NCI-H524 treated with DMSO at 0.1 percent for 48 hours (cell line): ENCODE results near the gene CHKA.

Experiments
- DNase-seq: peaks from one replicate; lab custom pipeline; 2025; lab: John Stamatoyannopoulos, UW

The CHKA gene

DNA sequence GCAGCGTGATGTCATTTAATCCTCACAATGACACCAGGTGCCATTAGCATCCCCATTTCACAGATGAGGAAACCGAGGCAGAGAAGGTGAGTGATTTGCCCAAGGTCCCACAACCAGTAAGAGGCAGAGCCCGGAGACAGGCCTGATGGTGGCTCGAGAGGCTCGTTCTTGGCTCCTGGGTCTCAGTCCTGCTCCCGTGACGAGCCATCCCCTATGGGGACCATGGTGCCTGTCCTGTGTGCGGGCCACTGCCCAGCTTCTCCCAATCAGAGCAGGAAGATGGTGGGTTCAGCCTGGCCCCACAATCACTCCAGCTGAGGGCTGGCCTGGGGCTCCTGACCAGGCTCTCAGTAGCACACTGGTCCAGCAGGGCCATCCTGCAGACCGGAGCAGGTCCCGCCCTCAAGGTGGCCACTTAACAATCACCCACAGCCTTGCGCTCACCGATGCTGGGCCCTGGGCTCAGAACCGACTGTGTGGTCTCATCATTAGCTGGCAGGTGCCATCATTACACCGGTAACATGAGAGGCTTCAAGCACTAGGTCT, 107.5 kb downstream of the CHKA start:
- DNase-seq: no peak

DNA sequence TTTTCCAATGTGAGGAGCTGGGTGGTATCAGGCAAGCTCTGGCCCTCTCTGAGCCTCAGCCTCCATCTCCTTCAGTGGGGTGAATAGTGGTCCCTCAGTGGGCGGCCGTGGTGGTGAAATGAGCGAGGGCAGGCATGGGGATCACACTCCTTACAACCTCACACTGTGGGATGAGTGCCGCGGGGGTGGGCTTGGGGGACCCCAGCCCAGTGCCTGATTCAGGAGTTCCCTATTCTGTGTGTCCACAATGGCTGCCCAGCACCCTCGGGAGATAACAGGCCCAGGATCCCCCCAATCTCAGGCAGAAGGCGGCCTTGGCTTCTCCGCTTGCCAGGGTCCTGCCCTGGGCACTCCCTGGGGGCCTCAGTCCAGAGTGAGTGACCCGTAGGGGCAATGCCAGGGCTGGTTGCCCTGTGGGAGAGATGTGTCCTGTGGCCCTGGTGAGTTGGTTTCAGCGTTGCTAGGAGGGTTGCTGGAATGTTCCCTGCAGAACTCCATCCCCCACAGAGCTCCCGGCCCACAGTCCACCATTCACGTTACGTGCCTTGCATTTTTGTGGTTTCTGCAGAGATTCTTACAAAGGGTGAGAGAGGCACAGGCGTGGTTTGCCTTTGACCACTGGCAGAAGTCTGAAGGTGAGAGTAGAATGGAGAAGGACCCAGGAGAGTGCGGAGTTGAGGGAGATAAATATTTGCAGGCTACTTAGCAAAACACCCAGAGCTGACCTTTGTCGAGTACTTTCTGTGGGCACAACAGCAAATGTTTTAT, 108.2 kb downstream of the CHKA start:
- DNase-seq: no peak

DNA sequence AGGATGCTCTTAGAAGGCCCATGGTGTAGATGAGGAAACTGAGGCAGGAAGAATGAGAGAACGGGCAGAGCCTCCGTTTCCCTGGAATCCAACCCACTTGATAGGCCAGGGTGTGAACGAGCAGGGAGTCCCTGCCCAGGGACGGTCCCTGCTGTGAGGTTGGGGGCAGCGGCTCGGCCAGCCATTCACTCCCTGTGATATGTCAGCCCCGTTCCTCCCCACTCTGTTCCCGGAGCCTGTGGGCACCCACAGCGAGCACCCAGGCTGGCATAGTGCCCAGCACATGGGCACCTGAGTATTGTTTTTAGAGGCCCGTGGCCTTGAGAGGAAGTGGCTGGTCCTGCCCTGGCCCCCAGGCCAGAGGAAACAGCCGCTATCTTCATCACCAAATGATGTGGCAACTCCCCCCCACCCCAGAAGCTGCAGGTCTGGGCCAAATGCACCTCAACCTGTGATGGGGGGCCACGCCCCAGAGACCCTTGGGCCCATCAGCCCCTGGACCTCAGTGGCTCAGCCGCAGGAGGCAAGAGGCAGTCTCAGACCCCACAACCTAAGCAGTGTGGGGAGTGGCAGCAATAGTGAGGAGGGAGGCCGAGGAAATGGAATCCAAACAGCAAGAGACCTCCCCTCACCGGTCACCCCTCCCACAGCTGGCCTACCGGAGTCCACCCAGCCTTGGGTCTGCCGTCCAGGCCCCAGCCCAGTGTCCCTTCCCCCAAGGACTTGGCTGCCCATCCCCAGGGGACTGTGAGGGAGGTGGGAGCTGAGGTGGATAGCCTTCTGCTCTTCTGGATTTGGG, 108.9 kb downstream of the CHKA start:
- DNase-seq: no peak

DNA sequence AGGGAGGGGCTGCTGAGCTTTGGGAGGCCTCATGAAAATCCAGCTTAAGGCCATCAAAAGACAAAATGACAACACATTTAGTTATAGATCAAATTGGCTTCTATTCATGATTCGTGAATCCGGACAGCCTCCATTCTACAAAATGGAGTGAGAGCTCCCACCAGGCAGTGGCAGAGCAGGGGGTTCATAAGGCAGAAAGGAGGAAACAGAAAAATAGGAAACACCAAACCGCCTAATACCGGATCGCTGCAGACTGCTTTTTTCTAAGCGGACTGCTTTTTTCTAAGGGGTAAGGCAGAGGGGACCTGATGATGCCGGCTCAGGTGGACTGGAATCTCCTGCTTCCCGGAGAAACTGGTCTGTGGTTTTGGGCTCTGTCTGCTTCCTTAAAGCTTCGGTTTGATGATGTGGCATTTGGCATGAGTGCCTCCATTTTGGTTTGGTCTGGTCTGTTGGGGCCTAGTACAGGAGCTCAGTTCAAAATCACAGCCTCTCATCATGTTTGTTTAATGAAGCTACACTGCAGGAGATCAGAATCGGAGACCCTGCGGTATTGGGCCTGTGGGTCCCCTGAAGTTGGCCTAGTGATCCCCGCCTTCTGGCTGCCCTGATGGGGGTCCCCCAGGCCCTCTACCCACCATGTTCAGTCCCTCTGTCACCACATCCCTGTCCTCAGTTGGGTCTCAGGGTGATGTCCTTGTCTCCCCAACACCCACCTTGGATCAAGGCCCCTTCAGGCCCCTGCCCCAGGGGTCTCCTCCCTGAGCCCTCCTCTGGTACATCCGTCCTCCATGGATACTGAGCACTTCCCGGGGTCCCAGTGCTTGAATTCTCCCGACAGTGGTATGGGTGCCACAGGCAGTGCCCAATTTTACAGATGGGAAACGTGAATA, 109.9 kb downstream of the CHKA start:
- no peak for DNase-seq

DNA sequence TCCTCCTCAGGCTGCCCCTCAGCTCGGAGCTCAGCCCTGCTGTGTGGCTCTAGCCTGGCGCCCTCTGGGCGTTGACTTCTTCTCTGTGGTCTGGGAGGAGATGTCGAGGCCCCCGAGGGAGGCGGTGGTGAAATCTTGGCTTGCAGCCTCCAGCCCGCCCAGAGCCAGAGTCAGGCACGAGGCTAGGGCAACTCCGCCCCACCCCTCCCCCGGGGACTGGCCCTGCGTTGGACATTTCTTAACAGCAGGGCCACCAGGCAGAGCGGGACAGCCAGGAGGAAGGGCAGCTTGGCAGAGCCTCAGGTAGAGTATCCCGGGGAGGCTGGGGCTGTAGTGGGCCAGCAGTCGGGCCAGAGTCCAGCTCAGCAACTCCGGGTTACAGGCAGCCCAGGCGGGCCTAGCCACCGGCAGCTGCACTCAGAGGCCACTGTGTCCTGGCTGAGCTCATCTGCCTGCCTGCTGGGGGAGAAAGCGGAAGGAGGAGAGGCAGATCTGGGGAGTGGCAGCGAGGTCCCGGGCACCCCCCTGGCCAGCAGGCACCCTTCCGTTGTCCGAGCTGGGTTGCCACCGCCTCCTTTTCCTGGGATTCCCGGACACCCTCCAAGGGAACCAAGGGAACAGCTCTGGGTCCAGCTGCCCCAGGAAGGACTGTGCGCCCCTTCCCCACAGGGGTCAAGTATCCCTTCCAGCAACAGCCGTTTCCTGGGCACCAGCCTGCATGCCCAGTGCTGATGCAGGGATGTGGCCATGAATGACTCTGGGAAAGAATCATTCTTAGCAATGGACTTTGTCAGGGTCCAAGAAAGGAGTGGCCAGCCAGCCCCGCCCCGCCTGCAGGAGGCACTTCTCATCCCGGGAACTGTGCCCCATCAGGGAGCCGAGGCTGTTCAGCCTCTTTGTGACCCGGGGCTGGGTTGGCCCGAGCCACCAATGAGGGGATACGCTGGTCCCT, 110.8 kb downstream of the CHKA start, which contains the start of gene ALDH3B1:
Gene ALDH3B1, plus strand, starts transcription at position 238 of the 952 bp plus-strand sequence. CDS start 4,971 bp downstream, outside the sequence.
- DNase-seq: no peak

DNA sequence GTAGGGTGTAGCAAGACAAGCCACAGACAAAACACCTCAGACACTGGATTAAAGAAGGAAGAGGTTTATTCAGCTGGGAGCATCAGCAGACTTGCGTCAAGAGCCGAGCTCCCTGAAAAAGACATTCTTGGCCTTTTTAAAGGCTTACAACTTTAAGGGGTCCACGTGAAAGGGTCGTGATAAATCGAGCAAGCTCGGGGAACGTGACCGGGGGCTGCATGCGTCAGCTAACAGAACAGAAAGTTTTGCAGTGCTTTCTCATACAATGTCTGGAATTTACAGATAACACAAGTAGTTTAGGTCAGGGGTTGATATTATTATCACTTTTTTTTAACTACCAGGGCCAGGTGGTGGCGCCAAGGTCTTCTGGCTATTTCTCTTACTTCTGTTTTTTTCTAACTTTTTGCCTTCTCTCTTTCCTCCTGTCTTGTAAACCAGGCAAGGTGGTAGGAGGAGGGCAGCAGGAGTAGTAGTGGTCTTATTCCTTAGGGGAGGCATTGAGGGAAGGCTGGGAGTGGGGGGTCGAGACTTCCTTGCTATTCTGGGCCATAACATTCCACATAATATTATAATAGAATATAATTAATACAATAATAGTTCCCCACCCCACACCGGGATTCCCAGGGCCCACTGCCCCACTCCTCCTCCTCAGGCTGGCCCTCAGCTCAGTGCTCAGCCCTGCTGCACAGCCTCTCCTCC, 111.6 kb downstream of the CHKA start:
- no peak for DNase-seq

DNA sequence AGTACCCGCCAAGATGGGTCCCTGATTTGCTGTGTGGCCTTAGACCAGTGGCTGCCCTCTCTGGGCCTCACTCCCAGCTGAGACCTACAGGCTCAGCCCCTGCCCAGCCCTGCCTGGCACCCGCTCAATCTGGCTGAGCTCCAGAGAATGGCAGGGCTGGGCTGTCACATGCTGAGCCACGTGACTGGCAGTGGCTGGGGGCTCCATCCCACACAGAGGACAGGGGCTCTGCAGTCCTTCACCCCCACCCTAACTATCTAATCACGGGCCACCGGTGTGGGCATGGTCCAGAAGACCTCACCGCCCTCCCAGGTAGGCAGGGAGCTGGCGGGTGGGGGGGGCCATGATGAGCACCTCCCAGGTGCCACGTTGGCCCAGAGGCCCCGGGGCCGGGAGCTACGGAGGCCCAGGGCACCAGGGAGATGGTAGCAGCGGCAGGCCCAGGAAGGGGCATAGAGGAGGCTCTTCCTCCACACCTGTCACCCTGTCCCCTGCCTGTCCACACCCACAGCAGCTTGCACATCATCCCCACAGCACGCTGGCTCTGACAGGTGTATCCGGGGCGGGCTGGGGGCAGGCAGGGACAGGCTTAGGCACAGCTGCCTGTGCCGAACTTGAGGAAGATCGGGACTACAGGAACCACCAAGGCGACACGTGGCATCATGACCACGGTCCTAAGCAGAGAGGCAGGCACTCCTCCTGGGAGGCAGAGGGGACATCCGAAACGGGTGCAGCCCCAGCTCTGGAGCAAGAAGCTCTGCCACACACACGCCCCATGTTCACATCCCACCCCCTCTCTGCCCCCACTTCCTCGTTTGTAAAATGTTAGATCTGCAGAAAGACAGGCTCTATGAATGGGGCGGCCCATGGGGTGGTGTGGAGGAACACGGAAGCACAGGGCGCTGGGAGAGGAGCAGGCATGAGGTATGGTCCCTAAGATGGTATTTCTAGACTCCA, 112.5 kb downstream of the CHKA start:
- no peak for DNase-seq

DNA sequence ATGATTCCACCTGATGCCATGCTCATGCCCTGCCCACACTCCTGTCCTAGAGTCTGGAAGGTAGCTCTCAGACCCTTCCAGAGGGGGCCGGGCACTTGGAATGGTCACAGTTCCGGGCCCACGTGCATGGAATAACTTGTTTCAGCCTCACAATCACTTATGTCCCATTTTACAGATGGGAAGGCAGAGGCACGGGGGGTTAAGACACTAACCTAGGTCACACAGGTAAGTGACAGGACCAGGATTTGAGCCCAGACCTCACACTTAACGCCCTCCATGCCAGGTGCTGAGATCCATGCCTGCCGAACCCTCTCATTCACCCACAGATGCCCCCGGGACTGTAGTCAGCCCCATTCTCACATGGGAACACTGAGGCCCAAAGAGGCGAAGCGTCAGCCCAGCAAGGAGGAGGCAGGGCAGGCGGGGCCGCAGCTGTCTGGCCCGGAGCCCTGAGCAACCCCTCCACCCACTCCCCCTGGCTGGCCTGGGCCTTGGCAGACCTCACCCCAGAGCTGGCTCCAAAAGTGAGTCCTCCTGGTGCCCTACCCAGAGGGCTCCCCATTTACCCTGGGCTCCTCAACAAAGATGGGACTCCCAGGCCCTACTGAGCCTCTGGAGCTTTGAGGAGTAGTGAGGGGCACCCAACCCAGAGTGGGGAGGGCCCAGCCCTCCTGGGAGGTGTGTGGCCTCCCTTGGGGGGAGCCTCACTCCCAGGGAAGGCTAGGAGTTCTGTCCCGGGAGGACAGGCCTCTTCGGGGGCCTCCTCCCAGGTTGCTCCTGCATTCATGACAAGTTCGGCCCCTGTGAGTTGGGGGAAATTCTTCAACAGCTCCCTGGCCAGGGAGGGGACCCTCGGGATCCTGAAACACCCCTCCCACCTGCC, 113.4 kb downstream of the CHKA start:
- DNase-seq: no peak

DNA sequence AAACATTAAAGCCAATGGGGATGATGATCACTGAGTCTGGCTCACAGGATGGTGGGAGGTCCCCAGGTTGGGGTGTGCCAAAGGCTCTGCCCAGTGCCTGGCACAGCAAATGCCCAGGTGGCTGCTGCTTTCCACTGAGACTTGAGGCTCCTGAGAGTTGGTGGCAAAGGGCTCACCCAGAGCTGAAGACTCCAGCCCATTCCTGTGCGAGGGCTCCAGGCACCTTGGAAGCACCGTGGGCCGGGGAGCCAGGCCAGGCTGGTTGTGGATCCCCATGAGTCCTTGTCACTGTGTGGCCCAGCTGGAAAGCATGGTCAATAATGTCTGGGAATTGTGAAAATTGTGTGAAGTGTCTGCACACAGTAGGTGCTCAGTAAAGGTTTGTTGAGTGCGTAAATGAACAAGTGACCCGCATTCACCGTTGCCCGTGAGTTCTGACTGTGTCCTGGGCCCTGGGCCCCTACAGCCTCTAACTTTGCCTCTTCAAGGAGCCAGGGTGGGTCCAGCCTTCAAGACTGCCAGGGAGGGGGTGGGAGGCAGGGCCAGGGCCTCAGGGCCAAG, 114.5 kb downstream of the CHKA start:
- DNase-seq: no peak

DNA sequence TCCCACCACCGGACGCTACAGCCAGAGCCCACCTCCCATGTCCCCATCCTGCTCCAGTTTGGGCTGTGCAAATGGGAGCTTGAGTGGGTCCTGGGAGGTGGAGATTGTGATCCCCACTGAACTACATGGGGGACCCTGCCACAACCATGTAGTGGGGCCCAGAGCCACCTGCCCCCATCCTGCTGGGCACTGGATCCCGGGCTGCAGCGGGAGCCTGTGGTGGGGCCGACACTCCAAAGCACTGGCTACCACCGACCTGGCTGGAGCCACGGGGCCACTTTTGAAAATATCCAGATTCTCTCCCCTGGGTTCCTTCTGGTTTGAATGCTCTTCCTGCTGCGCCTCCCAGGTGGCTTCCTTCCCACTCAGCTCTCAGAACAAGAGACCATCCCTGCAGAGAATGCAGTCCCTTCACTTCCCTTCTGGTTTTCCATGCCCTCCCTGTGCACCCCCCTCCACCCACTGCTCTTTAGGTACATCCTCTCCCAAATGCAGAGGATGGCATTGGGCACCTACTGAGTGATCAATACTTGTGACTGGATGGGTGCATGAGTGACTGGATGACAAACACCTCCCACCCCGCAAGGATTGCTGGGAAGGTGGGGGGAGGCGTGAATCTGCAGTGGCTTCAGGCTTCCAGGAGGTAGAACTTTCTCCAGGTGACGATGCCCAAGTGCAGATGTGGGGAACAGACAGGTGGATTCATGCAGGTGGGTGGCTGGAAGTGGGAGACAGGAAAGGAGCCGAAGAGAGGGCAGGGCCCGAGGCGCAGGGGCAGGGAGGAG, 116.4 kb downstream of the CHKA start:
- no peak for DNase-seq

DNA sequence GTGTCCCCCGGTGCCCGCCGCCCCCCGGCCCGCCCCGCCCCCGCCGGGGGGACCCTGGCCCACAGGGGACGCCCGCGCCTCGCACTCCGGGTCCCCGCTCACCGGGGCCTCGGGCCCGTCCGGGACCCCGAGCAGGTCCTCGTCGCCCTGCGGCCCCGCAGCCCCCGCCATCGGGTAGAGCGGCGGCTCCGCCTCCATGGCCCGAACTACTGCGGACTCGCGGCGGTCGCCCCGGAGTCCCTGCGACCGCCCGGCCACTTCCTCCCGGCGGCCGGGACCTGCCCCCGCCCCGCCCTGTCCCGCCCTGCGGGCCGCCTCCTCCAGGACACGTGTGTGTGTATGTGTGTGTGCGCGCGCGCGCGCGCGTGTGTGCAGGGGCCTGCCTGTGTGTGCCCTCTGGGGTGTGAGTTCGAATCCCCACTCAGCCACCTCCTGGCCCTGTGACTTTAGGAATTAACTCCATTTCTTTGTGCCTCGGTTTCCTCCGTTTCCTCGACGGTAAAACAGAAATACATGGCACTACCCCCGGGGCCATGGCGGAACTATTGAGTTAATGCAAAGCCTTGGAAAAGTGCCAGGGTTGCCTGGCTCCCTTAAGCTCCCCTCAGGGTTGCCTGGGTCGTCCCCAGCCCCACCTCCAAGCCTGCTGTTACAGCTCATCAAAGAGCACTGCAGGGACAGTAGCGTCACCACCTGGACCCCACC, 117.2 kb downstream of the CHKA start, which contains the start of gene UNC93B1:
Gene UNC93B1, minus strand, starts transcription at position 252 of the 705 bp plus-strand sequence. Its CDS starts 54 bp downstream, at position 198.
- DNase-seq: no peak

DNA sequence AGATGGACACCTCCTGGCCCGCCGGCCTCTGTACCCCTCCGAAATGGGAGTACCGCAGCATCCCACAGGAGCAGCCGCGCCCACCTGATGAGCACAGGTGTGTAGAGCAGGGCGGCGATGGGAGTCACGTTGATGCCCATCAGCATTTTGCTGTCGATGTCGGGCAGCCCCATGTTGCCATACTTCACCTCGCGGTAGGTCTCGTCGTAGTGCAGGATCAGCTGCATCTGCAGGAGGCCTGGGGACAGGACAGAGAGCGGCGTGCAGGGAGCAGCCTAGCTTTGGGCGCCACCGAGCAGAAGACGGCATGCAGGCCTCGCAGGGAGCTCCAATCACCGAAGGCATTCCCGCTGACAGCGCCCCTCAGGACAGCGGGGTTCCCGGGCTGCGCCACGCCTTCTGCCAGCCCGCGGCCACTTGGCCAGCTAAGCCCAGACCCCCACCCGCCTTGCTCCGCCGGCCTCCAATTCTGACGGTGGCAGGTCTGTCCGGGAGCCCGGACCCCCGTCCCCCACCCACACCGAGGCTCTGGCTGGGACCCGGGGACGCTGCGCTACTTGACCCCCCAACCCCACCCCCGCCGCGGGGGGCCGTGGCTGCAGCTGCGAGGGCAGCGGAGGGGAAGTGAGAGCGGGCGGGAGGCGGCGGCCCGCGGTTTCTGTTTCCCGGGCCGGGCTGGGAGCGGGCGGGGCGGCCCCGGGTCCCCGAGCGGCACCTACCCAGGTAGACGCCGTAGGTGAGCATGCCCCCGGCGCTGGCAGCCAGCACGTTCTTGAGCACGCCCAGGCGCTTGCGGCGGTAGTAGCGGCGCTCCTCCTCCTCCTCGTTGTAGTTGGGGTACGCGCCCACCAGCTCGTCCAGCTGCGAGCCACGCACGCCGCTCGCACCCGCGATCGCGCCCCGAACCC, 118.0 kb downstream of the CHKA start:
- DNase-seq: no peak
